Osteoblast (primary cell): ENCODE data around the gene RBM19. TPM values are rescaled to one million over a fixed set of nuclear protein-coding genes. Genes with fewer than 3 reads are reported as not detected.

Experiments used
- DNase-seq: peaks from one replicate; pipeline ENCODE4 v3.0.0; 2011; ENCODE audit warnings: low spot score, mixed read lengths; ENCODE audit not compliant: insufficient read length; ENCODE audit errors: missing footprints
- H2AFZ ChIP-seq: 2 replicates; pipeline ENCODE4 v1.6.0; 2011; ENCODE audit warnings: mild to moderate bottlenecking, low read length
- H3K27ac ChIP-seq: 2 replicates; pipeline ENCODE4 v1.5.1; 2011; ENCODE audit warnings: mild to moderate bottlenecking, low read depth, low read length, moderate library complexity
- H3K27me3 ChIP-seq: 2 replicates; pipeline ENCODE4 v1.6.0; 2012; ENCODE audit warnings: mild to moderate bottlenecking, control low read depth, inconsistent platforms, low read length, moderate library complexity; ENCODE audit not compliant: insufficient read depth
- H3K36me3 ChIP-seq: 2 replicates; pipeline ENCODE4 v1.5.1; 2011; ENCODE audit warnings: mild to moderate bottlenecking, low read length, control low read depth, moderate library complexity; ENCODE audit not compliant: insufficient read depth
- H3K4me1 ChIP-seq: 2 replicates; pipeline ENCODE4 v1.5.1; 2011; ENCODE audit warnings: mild to moderate bottlenecking, low read length, control low read depth, moderate library complexity; ENCODE audit not compliant: insufficient read depth
- H3K4me2 ChIP-seq: 2 replicates; pipeline ENCODE4 v1.6.0; 2011; ENCODE audit warnings: mild to moderate bottlenecking, low read length; ENCODE audit not compliant: insufficient read depth
- H3K4me3 ChIP-seq: fragments of 200-600 bp; sonication (generic); 3 replicates; pipeline ENCODE4 v1.5.1; 2012; ENCODE audit warnings: mild to moderate bottlenecking, low read length, inconsistent platforms; ENCODE audit not compliant: insufficient read depth
- H3K79me2 ChIP-seq: 2 replicates; pipeline ENCODE4 v1.6.0; 2012; ENCODE audit warnings: mild to moderate bottlenecking, low read length, control low read depth, inconsistent platforms; ENCODE audit not compliant: insufficient read depth
- H3K9me3 ChIP-seq: 2 replicates; pipeline ENCODE4 v1.5.1; 2011; ENCODE audit warnings: low read depth, low read length, control low read depth
- H4K20me1 ChIP-seq: 2 replicates; pipeline ENCODE4 v1.6.0; 2012; ENCODE audit warnings: mild to moderate bottlenecking, low read length, control low read depth; ENCODE audit not compliant: insufficient read depth
- small RNA-seq: library from RNA; depleted of rRNA; stranded (forward); fragments of <200 nt; gene quantifications from one replicate; pipeline ENCODE3, GENCODE V24; 2012
- total RNA-seq: library from RNA; depleted of rRNA; stranded (reverse); fragments of >200 nt; gene quantifications from 2 replicates; pipeline ENCODE4 v1.2.3, GENCODE V29; 2012
- TF ChIP-seq, protein P1 (sequence below): IDR thresholded peaks from 2 replicates; pipeline ENCODE4 v1.5.1; 2011; ENCODE audit warnings: mild to moderate bottlenecking, low read depth, low read length, moderate library complexity; ENCODE audit errors: extremely low read depth

RBM19 gene
- total RNA-seq, 1 donor, result 27.5 TPM

DNA sequence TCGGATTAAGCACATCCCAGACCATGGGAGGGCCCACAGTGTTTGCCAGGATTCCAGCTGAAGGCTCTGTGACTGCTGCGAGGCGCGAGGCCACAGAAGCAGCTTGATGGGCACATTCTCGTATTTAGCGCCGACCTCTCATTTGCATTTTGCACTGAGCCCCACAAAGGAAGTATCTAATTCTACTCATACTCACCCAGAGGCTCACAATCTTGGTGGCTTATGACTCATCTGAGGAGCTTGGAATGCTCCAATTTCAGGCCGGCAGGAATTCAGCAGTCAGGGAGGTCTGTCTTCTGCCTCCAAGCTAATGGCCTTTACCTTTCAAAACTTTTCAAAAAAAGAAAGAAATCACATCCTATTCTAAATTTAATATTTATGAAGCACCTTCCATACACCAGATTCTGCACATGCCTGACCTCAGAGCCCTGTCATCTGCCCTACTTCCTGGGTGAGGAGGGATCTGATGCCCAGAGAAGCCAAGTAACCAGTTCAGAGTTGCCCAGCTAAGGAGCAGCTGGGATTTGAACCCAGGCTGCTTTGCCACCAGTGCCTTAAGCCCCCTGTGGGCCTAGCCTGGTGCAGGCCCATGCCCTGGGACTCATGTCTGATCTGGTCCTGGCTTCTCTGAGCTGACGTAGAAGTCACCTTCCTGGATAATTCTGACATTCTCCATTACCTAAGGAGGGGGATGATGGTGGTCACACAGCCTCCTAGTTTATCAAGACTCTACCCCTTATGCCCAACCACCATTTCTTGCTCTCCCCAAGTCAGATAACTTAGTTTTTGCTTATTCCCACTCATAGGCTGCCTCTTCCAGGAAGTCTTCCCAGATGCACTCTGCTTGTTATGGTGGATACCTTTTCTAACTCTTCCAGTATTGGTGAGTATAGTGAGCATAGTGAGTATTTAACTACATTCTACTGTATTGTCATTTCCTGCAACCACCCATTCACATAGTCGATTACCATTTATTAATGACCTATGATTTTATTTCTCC is 198.9 kb downstream of the RBM19 start:
- H2AFZ ChIP-seq, result no peak overlapping the region
- H3K4me1 ChIP-seq, result peaks cover 2% of the 10 kb centered on the region
- no peak overlapping the region for H3K27ac ChIP-seq
- no peaks in the 10 kb centered on the region for H3K36me3 ChIP-seq
- TF ChIP-seq, protein P1, sequence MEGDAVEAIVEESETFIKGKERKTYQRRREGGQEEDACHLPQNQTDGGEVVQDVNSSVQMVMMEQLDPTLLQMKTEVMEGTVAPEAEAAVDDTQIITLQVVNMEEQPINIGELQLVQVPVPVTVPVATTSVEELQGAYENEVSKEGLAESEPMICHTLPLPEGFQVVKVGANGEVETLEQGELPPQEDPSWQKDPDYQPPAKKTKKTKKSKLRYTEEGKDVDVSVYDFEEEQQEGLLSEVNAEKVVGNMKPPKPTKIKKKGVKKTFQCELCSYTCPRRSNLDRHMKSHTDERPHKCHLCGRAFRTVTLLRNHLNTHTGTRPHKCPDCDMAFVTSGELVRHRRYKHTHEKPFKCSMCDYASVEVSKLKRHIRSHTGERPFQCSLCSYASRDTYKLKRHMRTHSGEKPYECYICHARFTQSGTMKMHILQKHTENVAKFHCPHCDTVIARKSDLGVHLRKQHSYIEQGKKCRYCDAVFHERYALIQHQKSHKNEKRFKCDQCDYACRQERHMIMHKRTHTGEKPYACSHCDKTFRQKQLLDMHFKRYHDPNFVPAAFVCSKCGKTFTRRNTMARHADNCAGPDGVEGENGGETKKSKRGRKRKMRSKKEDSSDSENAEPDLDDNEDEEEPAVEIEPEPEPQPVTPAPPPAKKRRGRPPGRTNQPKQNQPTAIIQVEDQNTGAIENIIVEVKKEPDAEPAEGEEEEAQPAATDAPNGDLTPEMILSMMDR, result no peak
- H3K4me2 ChIP-seq, result no peak overlapping the region
- peaks cover under 1% of the 10 kb centered on the region for H3K27me3 ChIP-seq
- H3K9me3 ChIP-seq, result no peaks in the 10 kb centered on the region
- H4K20me1 ChIP-seq, result no peaks in the 10 kb centered on the region
- no peaks in the 10 kb centered on the region for H3K79me2 ChIP-seq
- H3K4me3 ChIP-seq, result no peak overlapping the region
- peak; percentile 98 for DNase-seq

Small RNA genes within 50 kb of the gene (small RNA-seq; reads per million reads assigned to genes)
- gene DYNLL1P4, result not detected
